Lower leg skin (tissue), 3 donors: ENCODE results near the gene CTXN1.

Source experiments
- CTCF ChIP-seq, 3 donors: fragments of 450-650 bp; IDR thresholded peaks; one replicate each; pipeline ENCODE4 v1.5.1; 2016; ENCODE audit warnings: antibody characterized with exemption in 3 of 3, mild to moderate bottlenecking in 3 of 3, moderate library complexity in 2 of 3
- POLR2A ChIP-seq, 2 donors: fragments of 450-650 bp; IDR thresholded peaks; one replicate each; pipeline ENCODE4 v1.6.1; 2016 to 2017; ENCODE audit warnings: antibody characterized with exemption in 2 of 2, mild to moderate bottlenecking in 1 of 2, moderate library complexity in 1 of 2

GRCh38 chr19:7902796-7903243, 23.1 kb downstream of the CTXN1 start:
- TF ChIP-seq CTCF (IDR thresholded peaks at IDR 0.05) (no peak), POLR2A (IDR thresholded peaks at IDR 0.05) (no peak)
